Left lung (tissue), 10 donors: ENCODE data around the gene GLCCI1. TPM values are rescaled to one million over a fixed set of nuclear protein-coding genes. Genes with fewer than 3 reads are reported as not detected.
"Not testable (repeated sequence)": the region's sequence is repeated elsewhere in the genome, so short reads cannot be mapped to it uniquely, and the experiment has no call there.

Source experiments
- ATAC-seq: fragments of 200-7000 bp; cut with Tn5 transposase; one replicate; pipeline ENCODE4 v1.9.1; 2020; ENCODE audit warnings: moderate library complexity
- DNase-seq, 4 donors: peaks; one replicate each; pipeline ENCODE4 v3.0.0-alpha.2; 2013 to 2020
- H3K27ac ChIP-seq, 2 donors: fragments of 200-600 bp; sonication (generic) in 1 of 2; one replicate each; pipeline versions ENCODE4 v1.5.0 to v1.8.0; 2020 to 2021
- H3K27me3 ChIP-seq, 2 donors: fragments of 200-600 bp; sonication (generic) in 1 of 2; one replicate each; pipeline versions ENCODE4 v1.5.0 to v1.8.0; 2020 to 2021
- H3K36me3 ChIP-seq, 2 donors: fragments of 200-600 bp; sonication (generic) in 1 of 2; one replicate each; pipeline versions ENCODE4 v1.5.0 to v1.8.0; 2020 to 2021
- H3K4me1 ChIP-seq, 2 donors: fragments of 200-600 bp; one replicate each; pipeline ENCODE4 v1.8.0; 2021
- H3K4me3 ChIP-seq, 2 donors: fragments of 200-600 bp; sonication (generic) in 1 of 2; one replicate each; pipeline versions ENCODE4 v1.5.0 to v1.8.0; 2020 to 2021; ENCODE audit warnings: mild to moderate bottlenecking in 1 of 2
- H3K9me3 ChIP-seq, 2 donors: fragments of 200-600 bp; sonication (generic) in 1 of 2; one replicate each; pipeline versions ENCODE4 v1.5.0 to v1.8.0; 2020 to 2021
- intact Hi-C, 2 donors: fragments of 100-400 bp; cut with DNase I; formaldehyde crosslinking; loops; one replicate each; pipeline versions ENCODE4 v1.11.2 to v1.14.2; 2022
- polyA plus RNA-seq, 6 donors: library from polyadenylated mRNA; unstranded; fragments of 120-200 nt; gene quantifications; one replicate each; pipeline ENCODE4 v1.2.1, GENCODE V29; 2013; ENCODE audit not compliant: insufficient read length in 6 of 6
- total RNA-seq, 2 donors: library from RNA; stranded (reverse); fragmentation: NEBNext Ultra II Directional; extraction: Animal tissue kit (Norgen Biotek cat#: 25700); gene quantifications; one replicate each; pipeline ENCODE4 v1.2.1, GENCODE V29; 2021
- TF ChIP-seq, protein P1 (sequence below), 2 donors: fragments of 200-600 bp; sonication (generic) in 1 of 2; IDR thresholded peaks; one replicate each; pipeline versions ENCODE4 v1.5.0 to v1.8.0; 2021; ENCODE audit warnings: antibody characterized with exemption in 2 of 2
- donor health status: DM: no; HTN: yes; CAD: no.
- donor health status: DM: no; HTN: no; CAD: no.

GLCCI1 gene
- total and polyA plus RNA-seq, 8 donors: 25.4 to 45.2 (median 37.1) TPM

DNA sequence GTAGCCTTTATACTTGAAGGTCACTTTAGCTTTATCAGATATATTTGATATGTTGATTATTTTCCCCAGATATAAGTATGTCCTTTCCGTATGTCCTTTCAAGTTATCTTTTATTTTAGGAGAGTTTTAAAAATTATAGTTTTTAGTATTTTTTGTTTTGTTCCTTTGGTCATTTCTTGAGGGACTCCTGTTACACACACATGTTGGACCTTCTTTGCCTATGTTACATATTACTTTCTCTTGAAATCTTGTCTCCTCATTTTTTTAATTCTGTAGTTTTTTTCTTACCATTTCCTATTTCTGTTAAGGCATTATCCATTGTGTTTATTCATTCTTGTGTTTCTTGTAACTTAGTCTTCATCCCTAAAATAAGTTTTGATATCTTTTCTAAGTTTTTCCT, 23.9 kb downstream of the GLCCI1 start:
- no peak overlapping the region for H3K27ac ChIP-seq
- H3K27me3 ChIP-seq: no peaks in the 10 kb centered on the region
- peaks cover 0 to 24% of the 10 kb centered on the region in 2 donors for H3K9me3 ChIP-seq
- H3K4me3 ChIP-seq: no peak overlapping the region
- ATAC-seq: no peak
- intact Hi-C loops: no loop called here
- H3K4me1 ChIP-seq: peaks cover 6 to 13% of the 10 kb centered on the region in 2 donors
- no peaks in the 10 kb centered on the region for H3K36me3 ChIP-seq
- no peak for DNase-seq
- TF ChIP-seq, protein P1, sequence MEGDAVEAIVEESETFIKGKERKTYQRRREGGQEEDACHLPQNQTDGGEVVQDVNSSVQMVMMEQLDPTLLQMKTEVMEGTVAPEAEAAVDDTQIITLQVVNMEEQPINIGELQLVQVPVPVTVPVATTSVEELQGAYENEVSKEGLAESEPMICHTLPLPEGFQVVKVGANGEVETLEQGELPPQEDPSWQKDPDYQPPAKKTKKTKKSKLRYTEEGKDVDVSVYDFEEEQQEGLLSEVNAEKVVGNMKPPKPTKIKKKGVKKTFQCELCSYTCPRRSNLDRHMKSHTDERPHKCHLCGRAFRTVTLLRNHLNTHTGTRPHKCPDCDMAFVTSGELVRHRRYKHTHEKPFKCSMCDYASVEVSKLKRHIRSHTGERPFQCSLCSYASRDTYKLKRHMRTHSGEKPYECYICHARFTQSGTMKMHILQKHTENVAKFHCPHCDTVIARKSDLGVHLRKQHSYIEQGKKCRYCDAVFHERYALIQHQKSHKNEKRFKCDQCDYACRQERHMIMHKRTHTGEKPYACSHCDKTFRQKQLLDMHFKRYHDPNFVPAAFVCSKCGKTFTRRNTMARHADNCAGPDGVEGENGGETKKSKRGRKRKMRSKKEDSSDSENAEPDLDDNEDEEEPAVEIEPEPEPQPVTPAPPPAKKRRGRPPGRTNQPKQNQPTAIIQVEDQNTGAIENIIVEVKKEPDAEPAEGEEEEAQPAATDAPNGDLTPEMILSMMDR (IDR thresholded peaks at IDR 0.05): no peak

DNA sequence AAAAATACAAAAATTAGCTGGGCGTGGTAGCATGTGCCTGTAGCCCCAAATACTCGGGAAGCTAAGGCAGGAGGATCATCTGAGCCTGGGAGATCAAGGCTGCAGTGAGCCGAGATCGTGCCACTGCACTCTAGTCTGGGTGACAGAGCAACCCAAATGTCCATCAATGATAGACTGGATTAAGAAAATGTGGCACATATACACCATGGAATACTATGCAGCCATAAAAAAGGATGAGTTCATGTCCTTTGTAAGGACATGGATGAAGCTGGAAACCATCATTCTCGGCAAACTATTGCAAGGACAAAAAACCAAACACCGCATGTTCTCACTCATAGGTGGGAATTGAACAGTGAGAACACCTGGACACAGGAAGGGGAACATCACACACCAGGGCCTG, 26.8 kb downstream of the GLCCI1 start:
- H3K4me1 ChIP-seq, H3K4me3 ChIP-seq, H3K27ac ChIP-seq, intact Hi-C loops, DNase-seq, ATAC-seq, H3K36me3 ChIP-seq, H3K27me3 ChIP-seq: not testable (repeated sequence)
- peaks cover 0 to 30% of the 10 kb centered on the region in 2 donors for H3K9me3 ChIP-seq

DNA sequence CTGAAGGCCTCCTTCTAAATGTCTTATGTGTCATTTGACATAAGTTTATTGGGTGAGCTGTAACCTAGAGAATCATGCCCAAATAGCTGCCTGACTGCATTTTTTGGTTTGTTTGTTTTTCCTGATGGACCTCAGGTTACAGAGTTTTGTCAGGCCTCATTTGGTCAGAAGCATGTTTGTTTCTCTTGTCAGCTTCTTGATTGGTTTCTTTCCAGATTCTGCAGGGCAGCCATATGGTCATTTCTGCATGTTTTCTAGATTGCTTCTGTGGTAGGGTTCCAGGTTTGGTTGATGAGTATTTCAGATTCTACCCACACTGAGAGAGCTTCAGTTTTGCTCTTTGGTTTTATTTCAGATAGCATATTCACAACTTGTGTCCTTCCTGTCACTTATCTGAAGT, 28.0 kb downstream of the GLCCI1 start:
- Histone ChIP-seq H3K4me3 (no peak overlapping the region), H3K4me1 (no peaks in the 10 kb centered on the region), H3K36me3 (no peaks in the 10 kb centered on the region), H3K9me3 (peaks cover 0 to 35% of the 10 kb centered on the region in 2 donors), H3K27ac (no peak overlapping the region), H3K27me3 (no peaks in the 10 kb centered on the region)
- TF ChIP-seq, protein P1 (IDR thresholded peaks at IDR 0.05): no peak
- intact Hi-C loops: no loop called here
- ATAC-seq (peak; percentile 69), DNase-seq (no peak)

DNA sequence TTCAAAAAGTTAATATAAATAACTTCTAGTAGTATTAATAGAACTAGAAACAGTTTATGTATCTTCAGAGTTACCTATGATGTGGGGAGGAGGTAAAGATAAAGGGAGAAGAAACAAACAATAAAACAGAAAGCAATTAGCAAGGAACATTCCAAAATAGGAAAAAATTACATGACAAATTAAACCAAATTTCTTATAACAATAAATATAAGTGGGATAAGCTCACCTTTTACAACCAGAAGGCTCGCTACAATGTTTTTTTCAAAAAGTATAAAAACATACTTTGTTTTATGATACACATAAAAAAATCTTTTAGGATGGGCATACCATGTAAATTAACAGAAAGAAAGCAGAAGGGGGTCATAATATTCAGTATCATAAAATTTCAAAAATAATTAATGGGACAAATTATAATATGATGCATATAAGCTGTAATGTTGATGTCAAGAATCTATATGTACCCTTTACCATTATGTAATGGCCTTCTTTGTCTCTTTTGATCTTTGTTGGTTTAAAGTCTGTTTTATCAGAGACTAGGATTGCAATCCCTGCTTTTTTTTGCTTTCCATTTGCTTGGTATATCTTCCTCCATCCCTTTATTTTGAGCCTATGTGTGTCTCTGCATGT, 31.8 kb downstream of the GLCCI1 start:
- DNase-seq (no peak), ATAC-seq (no peak)
- intact Hi-C loops: no loop called here
- TF ChIP-seq, protein P1 (IDR thresholded peaks at IDR 0.05): no peak
- H3K4me1 ChIP-seq: no peaks in the 10 kb centered on the region
- no peak overlapping the region for H3K27ac ChIP-seq
- peaks cover 0 to 15% of the 10 kb centered on the region in 2 donors for H3K9me3 ChIP-seq
- H3K4me3 ChIP-seq: no peak overlapping the region
- H3K36me3 ChIP-seq: no peaks in the 10 kb centered on the region
- H3K27me3 ChIP-seq: no peaks in the 10 kb centered on the region

DNA sequence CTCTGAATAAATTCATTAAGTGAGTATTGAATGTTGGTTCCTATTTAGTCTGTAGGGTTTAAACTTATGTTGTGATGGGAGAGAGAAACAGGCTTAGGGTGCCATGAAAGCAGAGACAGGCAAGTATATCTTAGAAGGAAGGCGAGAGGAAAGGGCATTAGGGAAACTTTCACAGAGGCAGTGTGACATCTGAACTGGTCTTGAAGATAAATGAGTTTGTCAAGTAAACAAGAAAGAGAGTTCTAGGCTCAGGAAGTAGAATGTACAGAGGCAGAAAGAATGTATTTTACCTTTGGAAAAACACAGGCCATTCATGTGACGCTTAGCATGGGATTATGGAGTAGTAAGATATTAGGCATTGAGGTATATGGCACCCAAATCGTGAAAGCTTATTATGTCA, 34.5 kb downstream of the GLCCI1 start:
- Histone ChIP-seq H3K27me3 (no peaks in the 10 kb centered on the region), H3K4me3 (no peak overlapping the region), H3K4me1 (no peaks in the 10 kb centered on the region), H3K9me3 (peaks cover 0 to 15% of the 10 kb centered on the region in 2 donors), H3K36me3 (peaks cover 0 to 20% of the 10 kb centered on the region in 2 donors), H3K27ac (no peak overlapping the region)
- intact Hi-C loops: no loop called here
- TF ChIP-seq, protein P1 (IDR thresholded peaks at IDR 0.05): no peak
- DNase-seq: no peak
- no peak for ATAC-seq

DNA sequence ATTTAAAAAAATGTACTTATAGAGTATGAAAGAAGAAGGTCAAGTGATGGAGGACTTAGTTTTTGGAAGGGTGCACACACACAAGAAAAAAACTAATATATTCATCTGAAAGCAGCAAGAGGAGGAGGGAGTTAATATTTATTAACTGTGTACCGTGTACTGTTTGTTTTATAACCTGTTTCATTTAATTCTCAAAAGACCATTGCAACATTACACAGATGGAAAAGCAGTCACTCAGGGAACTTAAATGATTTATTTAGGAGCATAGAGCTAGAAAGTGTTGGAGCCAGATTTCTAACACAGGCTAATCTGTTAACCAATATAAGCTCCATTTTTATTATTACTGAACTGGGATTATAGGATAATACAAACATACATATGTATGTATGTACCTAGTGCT, 36.7 kb downstream of the GLCCI1 start:
- H3K9me3 ChIP-seq: peaks cover 0 to 10% of the 10 kb centered on the region in 2 donors

More for the DNA sequence above, 36.7 kb downstream of the GLCCI1 start:
- H3K4me1 ChIP-seq: no peaks in the 10 kb centered on the region
- intact Hi-C loops: no loop called here
- ATAC-seq (no peak), DNase-seq (no peak)
- no peaks in the 10 kb centered on the region for H3K27me3 ChIP-seq
- no peak overlapping the region for H3K4me3 ChIP-seq
- no peak overlapping the region for H3K27ac ChIP-seq
- TF ChIP-seq, protein P1 (IDR thresholded peaks at IDR 0.05): no peak
- H3K36me3 ChIP-seq: peaks cover 0 to 23% of the 10 kb centered on the region in 2 donors
